Measurements from ENCODE around the gene OOSP2.

DNA sequence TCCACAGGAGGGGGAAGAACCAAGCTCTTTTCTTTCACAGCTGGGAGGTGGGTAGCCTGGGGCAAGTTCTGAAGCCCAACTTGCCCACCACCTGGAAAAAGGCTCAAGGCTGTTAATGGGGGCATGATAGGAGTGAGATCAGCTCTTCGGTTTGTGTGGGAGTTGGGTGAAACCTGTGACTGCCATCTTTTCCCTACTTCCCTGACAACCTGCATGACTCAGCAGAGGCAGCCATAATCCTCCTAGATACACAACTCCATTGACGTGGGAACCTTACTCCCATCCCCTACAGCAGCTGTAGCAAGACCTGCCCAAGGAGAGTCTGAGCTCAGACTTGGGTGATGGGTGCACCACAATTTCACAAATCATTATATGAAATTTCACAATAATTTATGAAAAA is 36.5 kb upstream of the OOSP2 start:
- no peak for TF ChIP-seq EZH2 (IDR thresholded peaks at IDR 0.05; ENCODE audit: borderline replicate concordance, low read depth, low read length, poor library complexity, severe bottlenecking)
- TF ChIP-seq, protein P1, sequence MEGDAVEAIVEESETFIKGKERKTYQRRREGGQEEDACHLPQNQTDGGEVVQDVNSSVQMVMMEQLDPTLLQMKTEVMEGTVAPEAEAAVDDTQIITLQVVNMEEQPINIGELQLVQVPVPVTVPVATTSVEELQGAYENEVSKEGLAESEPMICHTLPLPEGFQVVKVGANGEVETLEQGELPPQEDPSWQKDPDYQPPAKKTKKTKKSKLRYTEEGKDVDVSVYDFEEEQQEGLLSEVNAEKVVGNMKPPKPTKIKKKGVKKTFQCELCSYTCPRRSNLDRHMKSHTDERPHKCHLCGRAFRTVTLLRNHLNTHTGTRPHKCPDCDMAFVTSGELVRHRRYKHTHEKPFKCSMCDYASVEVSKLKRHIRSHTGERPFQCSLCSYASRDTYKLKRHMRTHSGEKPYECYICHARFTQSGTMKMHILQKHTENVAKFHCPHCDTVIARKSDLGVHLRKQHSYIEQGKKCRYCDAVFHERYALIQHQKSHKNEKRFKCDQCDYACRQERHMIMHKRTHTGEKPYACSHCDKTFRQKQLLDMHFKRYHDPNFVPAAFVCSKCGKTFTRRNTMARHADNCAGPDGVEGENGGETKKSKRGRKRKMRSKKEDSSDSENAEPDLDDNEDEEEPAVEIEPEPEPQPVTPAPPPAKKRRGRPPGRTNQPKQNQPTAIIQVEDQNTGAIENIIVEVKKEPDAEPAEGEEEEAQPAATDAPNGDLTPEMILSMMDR (conservative IDR thresholded peaks at IDR 0.05; ENCODE audit: low read depth, low read length), result no peak
